ENCODE results near the gene AMDHD2.

The AMDHD2 gene

DNA sequence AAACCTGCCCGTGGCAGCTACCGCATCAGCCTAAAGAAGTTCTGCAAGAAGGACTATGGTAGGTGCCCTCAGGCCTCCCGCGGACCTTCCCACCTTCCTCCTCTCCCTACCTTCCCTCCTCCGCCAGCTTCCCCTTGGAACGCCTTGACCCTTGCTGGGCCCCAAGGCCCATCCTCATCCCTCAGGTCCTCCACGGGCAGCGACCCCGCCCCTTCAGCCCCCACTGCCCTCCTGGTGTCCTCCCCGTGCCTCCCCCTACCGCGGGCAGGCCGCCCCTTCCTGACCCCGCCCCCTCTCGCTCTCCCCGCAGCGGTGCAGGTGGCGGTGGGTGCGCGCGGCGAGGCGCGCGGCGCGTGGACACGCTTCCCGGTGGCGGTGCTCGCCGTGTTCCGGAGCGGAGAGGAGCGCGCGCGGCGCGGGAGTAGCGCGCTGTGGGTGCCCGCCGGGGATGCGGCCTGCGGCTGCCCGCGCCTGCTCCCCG is 46.7 kb upstream of the AMDHD2 start:
- TF ChIP-seq CTCF (IDR thresholded peaks at IDR 0.05; ENCODE audit: low read length, missing control alignments): no peak
- no peak overlapping the region for H3K4me3 ChIP-seq (replicated peaks; ENCODE audit: low read depth, low read length)
- DNase-seq (ENCODE audit: low read depth): no peak

DNA sequence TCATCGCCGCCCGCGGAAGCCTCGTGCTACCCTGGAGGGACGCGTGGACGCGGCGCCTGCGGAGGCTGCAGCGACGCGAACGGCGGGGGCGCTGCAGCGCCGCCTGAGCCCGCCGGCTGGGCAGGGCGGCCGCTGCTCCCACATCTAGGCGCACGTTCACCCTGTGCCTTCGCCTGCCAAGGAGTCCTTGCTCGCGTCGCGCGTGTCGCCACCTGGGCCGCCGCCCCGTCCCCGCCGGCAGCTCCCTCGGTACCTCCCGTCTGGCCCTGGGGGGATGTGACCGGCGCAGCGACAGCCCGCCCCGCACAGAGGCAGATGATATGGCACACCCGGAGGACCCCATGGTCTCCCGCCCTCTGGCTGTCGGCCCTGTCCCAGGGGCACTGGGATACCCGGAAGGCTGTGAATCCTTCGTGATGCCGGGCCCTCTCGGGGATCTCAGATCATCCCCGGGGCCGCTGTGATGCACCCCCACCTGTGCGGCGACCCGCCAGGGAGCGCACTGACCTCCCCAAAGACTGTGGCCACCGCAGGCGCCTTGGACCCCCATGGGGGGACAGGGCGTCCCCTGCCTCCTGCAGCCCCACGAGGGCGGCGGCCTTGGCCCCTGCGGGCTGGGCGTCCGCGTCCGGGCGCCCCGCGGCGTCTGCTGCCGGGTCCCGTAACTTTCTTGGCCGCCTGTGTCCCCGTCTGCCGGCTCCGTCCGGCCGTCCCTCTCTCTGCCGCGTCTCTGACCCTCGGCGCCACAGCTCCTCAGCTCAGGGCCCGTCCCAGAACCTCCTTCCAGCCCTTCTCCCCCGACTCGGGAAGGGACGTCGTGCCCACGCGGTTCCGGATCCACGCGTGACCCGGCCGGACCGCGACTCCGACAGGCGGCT is 45.9 kb upstream of the AMDHD2 start:
- TF ChIP-seq CTCF (IDR thresholded peaks at IDR 0.05; ENCODE audit: low read length, missing control alignments): no peak
- peak; percentile 37 for DNase-seq (ENCODE audit: low read depth)
- peak overlapping the region; percentile 72 for H3K4me3 ChIP-seq (replicated peaks; ENCODE audit: low read depth, low read length)

DNA sequence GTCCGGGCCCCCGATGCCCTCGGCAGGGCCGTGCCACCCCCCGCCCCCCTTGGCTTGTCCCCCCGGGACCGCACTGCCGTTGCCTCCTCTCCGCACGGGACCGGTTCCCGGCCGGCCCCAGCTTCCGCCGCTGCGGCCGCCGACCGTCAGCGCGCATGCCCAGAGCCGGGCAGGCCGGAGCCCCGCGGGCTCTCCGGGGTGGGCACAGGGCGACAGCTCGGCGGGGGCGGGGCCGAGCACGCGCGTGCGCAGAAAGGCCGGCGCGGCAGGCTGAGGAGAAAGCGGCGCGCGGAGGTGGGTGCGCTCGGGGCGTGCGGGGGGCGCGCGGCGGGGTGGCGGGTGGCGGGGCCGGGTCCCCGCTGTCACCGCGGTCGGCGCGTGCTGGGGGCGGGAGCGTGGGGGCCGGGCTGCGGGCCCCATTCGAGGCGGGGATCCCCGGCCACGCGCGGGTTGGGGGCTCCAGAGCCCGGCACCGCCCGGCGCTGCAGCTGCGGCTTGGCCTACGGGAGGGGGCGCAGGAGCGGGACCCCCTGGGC is 45.2 kb upstream of the AMDHD2 start, which contains the start of gene TBC1D24:
Gene TBC1D24, plus strand, starts transcription at position 251 of the 536 bp plus-strand sequence. CDS start 21,022 bp downstream, outside the sequence.
- no peak for TF ChIP-seq CTCF (IDR thresholded peaks at IDR 0.05; ENCODE audit: low read length, missing control alignments)
- DNase-seq (ENCODE audit: low read depth): peak; percentile 80
- H3K4me3 ChIP-seq (replicated peaks; ENCODE audit: low read depth, low read length): peak within 1 kb of the TSS; percentile 72

- DNase-seq (ENCODE audit: low read depth): no peak
- no peak for TF ChIP-seq CTCF (IDR thresholded peaks at IDR 0.05; ENCODE audit: low read length, missing control alignments)
- H3K4me3 ChIP-seq (replicated peaks; ENCODE audit: low read depth, low read length): peak overlapping the region; percentile 58
These were observed 44.5 kb upstream of the AMDHD2 start for GRCh38 chr16:2475413-2476344.

- no peak overlapping the region for H3K4me3 ChIP-seq (replicated peaks; ENCODE audit: low read depth, low read length)
- no peak for TF ChIP-seq CTCF (IDR thresholded peaks at IDR 0.05; ENCODE audit: low read length, missing control alignments)
- DNase-seq (ENCODE audit: low read depth): no peak
These were observed 43.8 kb upstream of the AMDHD2 start for GRCh38 chr16:2476345-2476720.

GRCh38 chr16:2476741-2477140 is 43.4 kb upstream of the AMDHD2 start:
- DNase-seq (ENCODE audit: low read depth): no peak
- no peak for TF ChIP-seq CTCF (IDR thresholded peaks at IDR 0.05; ENCODE audit: low read length, missing control alignments)
- H3K4me3 ChIP-seq (replicated peaks; ENCODE audit: low read depth, low read length): no peak overlapping the region

All from fibroblast of pulmonary artery (primary cell).